Stimulated activated CD4-positive, alpha-beta T cell treated with anti-CD3 and anti-CD28 coated beads, Interleukin-1b, Interleukin-23, amount 100 ng/mL, for 48 hours (primary cell): ENCODE data around the gene POLR3GL.
A peak's percentile ranks its signal among the peaks of the same experiment; 100 is the strongest.

Experiments used
- DNase-seq: peaks from one replicate; pipeline ENCODE4 v3.0.0-alpha.2; 2020

POLR3GL gene

DNA sequence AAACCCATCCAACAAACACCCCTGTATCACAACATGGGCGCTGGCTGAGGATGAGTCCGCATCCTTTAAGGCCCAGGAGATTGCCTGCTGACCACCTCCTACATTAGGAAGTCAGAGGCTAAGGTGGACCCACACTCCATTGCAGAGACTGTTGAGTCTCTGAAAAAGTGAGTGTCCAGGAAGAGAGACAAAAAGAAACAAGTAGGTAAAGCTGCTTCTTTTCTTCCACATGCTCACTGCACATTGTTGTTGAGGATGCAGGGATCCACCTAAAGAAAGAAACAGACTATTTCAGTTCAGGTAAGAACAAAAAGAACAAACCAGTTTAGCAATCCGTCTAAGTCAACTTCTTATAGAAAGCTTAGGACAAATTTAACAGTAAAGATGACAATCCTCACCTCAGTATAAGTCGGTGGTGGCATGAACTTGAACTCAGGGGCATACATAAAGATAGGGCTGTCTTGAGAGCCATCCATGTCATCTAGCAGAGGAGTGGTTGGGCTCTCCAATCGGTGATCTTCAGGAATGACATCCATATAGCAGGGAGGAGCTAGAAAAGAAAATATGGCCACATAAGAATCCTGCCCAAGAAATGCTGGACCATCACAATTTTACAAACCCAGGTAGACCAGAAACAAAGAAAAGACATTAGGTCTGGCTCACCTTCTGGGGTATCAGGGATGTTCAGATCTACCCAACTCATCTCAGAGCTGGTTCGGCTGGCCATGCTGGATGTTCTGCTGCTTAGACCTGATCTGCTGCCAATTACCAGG lies 29.3 kb downstream of the POLR3GL start:
- no peak for DNase-seq

DNA sequence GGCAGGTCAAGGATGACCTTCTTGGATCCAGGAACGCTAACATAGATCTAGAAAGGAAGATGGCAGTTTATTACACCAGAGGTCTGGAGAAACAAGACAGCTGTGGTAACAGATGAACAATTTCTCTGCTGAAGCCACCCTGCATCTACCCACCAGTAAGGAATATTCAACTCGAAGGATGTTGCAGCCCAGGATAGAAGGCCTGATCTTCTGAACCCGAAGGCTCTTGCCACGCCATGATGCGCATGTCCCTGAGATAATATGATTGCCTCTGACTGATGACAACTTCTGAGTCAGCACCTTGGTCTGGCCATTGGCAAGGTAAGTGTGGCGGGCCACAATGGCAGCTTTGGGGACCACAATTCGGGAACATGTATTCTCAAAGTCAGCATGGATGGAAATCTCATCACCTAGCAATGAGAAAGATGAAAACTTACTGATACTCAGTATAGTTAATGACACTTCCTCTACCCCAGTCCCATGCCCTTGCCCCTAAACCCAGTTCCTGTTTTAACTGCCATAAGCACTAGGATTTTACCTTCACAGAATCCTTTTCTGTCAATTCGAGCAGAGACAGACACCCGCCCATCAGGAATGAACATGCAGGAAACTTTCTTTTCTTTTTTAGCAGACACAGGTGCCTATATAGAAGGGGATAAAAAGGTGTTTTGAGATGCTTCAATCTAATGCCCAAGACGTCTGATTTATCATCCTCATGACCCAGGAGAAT lies 30.1 kb downstream of the POLR3GL start:
- peak; percentile 58 for DNase-seq

- DNase-seq, result no peak
Observed at GRCh38 chr1:145995148-145995881, 30.8 kb downstream of the POLR3GL start.

- no peak for DNase-seq
Observed at GRCh38 chr1:145995964-145996432, 31.5 kb downstream of the POLR3GL start.

- peak; percentile 95 for DNase-seq
Observed at GRCh38 chr1:145996433-145997015, 32.0 kb downstream of the POLR3GL start, which contains the start of gene TXNIP. TSS of gene TXNIP (minus strand) at chr1:145996579. CDS start at chr1:145996266, 313 bp downstream.

DNA sequence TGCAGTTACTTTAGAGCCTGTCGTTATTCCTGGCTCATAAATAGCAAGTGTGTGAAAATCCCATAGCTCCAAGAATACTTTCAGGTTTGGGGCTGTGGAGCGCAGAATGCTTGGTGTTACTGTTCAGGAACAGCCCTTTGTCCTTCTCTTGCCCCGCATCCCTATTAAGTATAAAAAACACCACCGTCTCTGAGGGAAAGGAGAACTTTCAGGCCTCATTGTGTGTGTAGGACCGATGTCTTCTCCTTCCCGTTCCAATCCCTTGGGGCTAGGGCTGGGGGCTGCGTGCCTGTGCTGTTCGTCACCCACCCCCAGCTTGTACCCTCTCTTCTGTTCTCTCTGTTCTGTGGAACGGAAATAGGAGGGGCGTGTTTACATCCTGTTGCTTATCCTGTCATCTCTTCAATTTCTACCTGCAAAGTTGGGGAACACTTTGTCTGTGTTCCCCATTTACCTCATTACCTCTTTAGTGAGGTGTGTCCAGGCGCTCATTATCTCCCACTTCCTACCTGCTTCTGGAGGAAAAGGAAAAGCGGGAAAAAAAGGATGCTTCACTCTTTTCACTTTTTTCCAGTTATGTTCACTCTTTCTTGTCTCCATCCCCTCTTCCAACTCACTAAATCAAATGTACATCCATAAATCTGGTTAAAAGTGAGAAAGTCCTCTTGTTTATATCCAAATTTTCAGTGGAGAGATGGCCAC lies 32.7 kb downstream of the POLR3GL start:
- peak; percentile 56 for DNase-seq

DNA sequence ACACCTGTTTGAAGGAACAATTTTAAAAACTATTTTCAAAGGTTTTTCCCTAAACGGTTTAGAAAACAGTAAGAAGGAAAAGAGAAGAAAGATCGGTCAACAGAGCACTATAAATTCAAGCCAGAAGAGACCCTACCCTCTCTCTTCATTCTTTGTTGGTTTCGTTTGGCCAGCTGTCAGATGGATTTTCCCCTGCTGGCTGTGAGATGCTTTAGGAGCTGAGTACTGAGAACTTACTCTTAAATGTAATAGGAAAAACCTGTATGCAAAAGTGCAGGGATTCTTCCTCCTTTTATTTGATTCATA lies 33.2 kb downstream of the POLR3GL start:
- DNase-seq, result no peak

DNA sequence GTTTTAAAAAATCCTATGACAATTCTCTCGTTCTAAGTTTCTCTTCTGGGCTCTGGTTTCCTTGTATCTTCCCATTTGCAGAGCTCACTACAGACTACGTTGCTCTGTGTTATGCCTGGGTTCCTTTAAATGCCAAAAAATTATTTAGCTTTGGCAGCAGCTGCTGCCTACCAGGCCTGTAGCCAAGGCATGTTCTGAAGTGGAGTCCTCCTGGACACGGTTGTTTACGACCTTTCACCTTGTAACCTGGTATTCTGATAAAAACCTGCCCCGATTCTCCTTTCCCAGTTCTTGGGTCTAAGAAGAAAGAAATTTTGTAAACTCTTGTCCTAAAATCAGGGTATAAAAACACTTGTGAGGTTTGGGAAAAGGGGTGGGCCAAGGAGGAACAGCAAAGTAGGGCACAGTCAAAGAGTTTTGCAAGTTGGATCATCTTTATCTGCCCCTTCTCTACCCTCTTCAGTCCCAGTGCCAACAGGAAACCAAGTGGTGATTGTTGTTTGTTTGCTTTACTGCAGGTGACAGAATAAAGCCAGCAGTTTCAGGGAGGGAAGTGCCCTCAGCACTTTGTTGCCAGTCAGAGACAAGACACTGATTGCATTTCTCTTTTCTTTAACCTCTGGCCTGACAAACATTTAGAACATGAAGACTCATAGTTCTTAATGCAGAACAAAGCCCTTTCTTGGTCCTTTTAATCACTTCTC lies 35.0 kb downstream of the POLR3GL start:
- no peak for DNase-seq

GRCh38 chr1:146001709-146002108 lies 37.2 kb downstream of the POLR3GL start:
- no peak for DNase-seq

DNA sequence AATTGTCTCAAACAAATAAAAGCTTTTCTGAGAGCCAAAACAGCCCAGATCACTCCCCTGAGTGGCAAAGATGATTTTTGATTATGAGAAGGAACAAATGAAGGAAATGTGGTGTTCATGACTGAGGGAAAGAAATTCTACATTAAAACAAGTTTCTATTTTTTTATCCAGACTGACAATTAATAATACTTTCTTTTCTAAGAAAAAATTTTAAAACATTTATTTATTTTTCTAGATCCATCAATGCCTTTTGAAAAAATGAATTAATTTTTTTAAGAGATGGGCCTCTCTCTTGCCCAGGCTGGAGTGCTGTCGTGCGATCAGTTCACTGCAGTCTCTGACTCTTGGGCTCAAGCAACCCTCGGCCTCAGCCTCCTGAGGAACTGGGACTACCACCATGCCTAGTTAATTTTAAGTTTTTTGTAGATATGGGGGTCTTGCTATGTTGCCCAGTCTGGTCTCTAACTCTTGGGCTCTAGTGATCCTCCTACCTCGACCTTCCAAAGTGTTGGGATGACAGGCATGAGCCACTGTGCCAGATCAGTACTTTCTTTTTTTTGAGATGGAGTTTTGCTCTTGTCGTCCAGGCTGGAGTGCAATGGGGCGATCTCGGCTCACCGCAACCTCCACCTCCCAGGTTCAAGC lies 43.1 kb downstream of the POLR3GL start:
- DNase-seq, result no peak

- no peak for DNase-seq
Observed at GRCh38 chr1:146010126-146010738, 45.7 kb downstream of the POLR3GL start.

DNA sequence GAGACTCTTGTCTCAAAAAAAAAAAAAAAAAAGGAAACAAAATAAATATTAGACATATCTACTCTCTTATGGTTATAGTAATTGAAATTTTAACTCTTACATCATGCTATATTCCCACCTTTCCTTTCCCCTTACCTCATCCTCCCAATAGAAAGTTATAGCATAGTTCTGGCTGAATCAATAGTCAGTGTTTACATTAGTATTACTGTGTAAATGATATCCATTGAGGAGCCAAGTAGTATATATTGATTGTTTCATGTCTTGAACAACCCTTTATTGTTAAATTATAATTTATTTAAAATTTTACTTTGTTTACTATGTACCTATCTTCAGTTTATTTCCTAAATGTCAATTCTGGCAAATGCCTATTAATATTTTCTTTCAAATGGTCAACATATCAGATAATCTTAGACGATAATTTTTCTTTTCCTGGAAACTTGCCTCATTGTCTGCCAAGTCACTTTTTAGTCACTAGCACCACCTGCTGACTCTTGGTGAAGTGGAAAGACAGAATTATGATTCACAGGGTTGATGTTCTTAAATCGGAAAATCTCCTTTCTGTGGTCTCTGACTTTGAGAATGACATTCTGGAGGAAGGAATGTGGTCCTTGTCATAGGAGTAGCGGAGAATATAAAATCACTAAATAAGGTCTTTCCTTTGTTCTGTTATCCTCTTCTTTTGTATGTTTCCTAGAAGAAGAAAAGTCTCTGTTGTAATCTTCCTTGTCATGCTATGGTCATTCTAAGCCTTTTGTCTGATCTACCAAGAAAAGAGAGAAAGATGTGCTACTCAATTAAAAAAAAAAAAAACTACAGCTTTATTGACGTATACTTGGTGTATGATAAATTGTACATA lies 48.4 kb downstream of the POLR3GL start:
- peak; percentile 17 for DNase-seq

DNA sequence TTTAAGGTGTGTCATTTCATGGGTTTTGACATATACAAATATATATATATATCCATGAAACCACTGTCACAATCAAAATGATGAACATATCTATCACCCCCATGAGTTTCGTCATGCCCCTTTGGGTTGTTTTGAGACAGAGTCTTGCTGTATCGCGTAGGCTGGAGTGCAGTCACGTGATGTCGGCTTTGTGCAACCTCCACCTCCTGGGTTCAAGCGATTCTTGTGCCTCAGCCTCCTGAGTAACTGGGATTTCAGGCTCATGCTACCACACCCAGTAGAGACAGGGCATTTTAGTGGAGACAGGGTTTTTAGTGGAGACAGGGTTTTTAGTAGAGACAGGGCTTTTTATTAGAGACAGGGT lies 49.1 kb downstream of the POLR3GL start:
- no peak for DNase-seq

DNA sequence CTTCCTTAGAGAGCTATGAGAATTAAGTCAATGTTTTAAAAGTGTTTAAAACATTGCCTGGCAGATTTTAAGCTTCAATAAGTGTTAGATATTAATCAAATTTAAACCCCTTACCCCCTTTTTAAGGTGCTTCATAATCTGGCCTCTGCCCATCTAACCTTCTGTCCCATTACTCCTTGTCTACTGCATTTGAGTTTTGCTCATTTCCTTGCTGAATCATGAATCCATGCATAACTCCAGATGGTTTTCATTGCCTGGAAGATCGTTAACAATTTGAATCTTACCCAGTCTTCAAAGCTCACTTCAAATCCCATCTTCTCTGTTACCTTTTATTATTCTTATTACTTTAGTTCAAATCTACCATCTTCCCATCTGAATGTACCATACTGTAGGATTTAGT lies 52.4 kb downstream of the POLR3GL start:
- DNase-seq, result no peak

DNA sequence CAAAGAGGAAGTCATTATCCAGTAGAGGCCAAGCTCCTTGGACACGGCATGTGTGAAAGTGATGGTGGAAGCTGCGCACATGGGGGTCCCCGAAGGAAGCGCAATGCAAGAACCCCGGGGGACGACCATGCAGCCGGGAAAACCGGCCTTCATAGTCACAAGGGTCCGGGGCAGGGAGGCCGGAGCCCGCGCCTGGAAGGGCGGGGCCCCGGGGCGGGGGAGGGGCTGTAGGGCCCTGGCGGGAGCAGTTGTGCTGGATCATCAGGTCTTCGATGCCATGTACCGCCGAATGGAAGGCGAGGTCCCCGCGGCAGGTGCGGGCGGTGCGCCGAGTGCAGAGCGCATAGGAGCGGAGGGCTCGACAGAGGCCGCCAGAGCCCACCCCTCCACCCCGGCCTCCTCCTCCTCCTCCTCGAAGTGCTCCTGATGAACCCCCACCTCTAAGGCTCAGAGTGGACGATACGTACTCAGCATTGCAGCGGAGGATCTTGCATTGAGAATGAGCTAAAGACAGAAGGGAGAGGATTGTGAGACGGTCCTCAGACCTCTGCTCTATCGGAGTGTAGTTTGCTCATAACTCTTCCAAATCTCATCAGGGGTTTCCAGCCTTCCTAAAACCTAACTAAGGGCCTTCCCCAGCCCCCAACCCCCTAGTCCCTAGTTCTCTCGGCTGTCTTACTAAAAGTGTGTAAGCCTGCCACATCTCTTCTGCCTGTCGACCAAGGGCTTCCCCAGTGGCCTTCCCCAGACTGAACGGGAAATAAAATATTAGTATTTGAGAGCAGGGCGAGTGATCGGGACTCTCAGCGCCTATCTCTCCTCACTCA lies 55.0 kb downstream of the POLR3GL start:
- DNase-seq, result no peak

DNA sequence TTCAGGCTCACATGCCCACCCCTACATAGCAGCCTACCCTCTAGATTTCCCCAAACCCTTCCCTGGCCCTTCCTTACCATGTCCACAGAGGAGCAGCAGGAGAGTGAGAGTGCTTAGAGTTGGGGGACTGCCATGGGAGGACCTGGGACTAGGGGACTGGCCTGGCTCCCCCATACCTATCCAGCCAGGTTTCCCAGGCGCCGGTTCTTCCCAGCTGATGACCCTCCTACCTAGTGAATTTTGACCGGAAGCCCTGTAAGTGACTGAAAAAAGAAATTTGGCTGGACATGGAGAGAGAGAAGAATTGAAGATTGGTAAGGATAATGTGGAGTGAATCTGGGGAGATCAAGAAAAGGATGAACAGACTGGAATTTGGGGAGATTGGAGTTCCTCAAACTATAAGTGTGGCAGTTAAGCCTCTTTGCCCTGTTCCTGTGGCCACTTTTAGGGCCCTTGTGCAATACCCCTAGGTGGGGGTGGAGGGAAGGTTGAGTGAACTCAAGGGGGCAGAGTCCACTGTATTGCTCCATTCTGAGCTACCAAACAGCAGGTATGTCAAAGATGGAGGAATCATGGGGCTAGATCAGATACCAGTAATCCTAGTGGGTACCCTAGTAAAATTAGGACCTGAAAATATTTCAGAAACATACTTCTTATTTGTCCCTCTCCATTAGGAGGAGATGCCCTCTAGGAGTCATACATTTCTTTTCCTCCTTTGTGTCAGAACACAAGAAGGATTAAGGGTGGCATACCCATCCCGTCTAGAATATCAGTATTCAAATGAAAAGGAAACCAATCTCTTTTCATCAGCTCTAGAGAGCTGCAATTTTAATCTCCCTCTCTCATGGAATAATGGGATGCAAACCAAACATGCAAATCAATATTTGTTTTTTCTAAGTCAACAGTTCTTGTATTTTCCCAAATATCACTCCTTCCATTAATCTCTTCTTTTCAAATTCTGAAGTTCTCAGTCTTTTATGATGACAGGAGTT lies 55.9 kb downstream of the POLR3GL start:
- no peak for DNase-seq

DNA sequence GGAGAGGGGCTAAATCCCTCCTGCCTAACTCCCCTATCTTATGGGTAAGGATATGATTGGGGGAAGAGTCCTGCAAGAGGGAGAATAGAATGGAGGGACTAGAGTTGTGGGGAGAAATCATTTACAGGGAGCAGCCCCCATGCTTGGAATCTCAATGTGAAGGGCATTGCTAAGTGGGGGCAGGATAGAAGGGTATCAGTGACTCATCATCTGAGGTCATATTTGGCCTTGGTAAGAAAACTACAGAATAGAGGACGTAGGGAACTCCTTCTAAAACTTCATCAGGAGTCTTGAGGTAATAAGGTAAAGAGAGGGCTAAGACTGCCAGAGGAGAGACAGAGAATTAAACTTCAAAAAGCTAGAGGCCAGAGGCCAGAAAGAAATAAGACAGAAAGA lies 56.6 kb downstream of the POLR3GL start:
- no peak for DNase-seq
